ENCODE data around the gene MYLK2. TPM values are rescaled to one million over a fixed set of nuclear protein-coding genes. Genes with fewer than 3 reads are reported as not detected.

Gene MYLK2
- total and polyA plus RNA-seq, 8 donors: 1.8 to 10.8 (median 4.3) TPM

GRCh38 chr20:31797364-31797763, 21.8 kb upstream of the MYLK2 start:
- Histone ChIP-seq H3K9me3 (no peaks in the 10 kb centered on the region), H3K27ac (no peak overlapping the region), H3K4me1 (no peaks in the 10 kb centered on the region), H3K27me3 (no peaks in the 10 kb centered on the region), H3K36me3 (no peaks in the 10 kb centered on the region), H3K4me3 (no peak overlapping the region)
- WGBS, 2 donors: 94 to 95% methylated on average over 3 of the region's 3 CpGs
- DNase-seq (no peak), FAIRE-seq (no peak), ATAC-seq (no peak)
- no peak for TF ChIP-seq CTCF (IDR thresholded peaks at IDR 0.05)
- intact Hi-C loops (cut with DNase I): no loop called here

GRCh38 chr20:31801508-31801907, 17.6 kb upstream of the MYLK2 start:
- ATAC-seq (no peak), FAIRE-seq (no peak), DNase-seq (no peak)
- no peaks in the 10 kb centered on the region for H3K36me3 ChIP-seq
- H3K4me3 ChIP-seq: no peak overlapping the region
- H3K27me3 ChIP-seq: no peaks in the 10 kb centered on the region
- H3K27ac ChIP-seq: no peak overlapping the region
- TF ChIP-seq CTCF (IDR thresholded peaks at IDR 0.05): no peak
- WGBS, 2 donors: 74 to 79% methylated on average over 7 of the region's 7 CpGs
- intact Hi-C loops (cut with DNase I): no loop called here
- no peaks in the 10 kb centered on the region for H3K9me3 ChIP-seq
- no peaks in the 10 kb centered on the region for H3K4me1 ChIP-seq

GRCh38 chr20:31803552-31804291, 15.4 kb upstream of the MYLK2 start:
- WGBS, 2 donors: 87 to 97% methylated on average over 7 of the region's 7 CpGs
- H3K9me3 ChIP-seq: no peaks in the 10 kb centered on the region

GRCh38 chr20:31806564-31807355, 12.4 kb upstream of the MYLK2 start:
- no peak for TF ChIP-seq CTCF (IDR thresholded peaks at IDR 0.05)
- Histone ChIP-seq H3K27me3 (no peaks in the 10 kb centered on the region), H3K36me3 (no peaks in the 10 kb centered on the region), H3K27ac (no peak overlapping the region), H3K9me3 (no peaks in the 10 kb centered on the region), H3K4me1 (no peaks in the 10 kb centered on the region), H3K4me3 (no peak overlapping the region)
- WGBS, 2 donors: 78 to 82% methylated on average over 8 of the region's 8 CpGs
- ATAC-seq (peak in 2 of 4 donors; percentile 39 to 40), FAIRE-seq (no peak), DNase-seq (no peak)
- intact Hi-C loops (cut with DNase I): no loop called here

More at GRCh38 chr20:31803552-31804291, 15.4 kb upstream of the MYLK2 start:
- H3K4me1 ChIP-seq: no peaks in the 10 kb centered on the region
- no peak overlapping the region for H3K4me3 ChIP-seq
- no peak overlapping the region for H3K27ac ChIP-seq
- intact Hi-C loops (cut with DNase I): no loop called here
- ATAC-seq (no peak), FAIRE-seq (no peak), DNase-seq (no peak)
- H3K36me3 ChIP-seq: no peaks in the 10 kb centered on the region
- no peak for TF ChIP-seq CTCF (IDR thresholded peaks at IDR 0.05)
- H3K27me3 ChIP-seq: no peaks in the 10 kb centered on the region

- H3K36me3 ChIP-seq: no peaks in the 10 kb centered on the region
- WGBS, 2 donors: 90 to 95% methylated on average over 3 of the region's 3 CpGs
- no peak overlapping the region for H3K4me3 ChIP-seq
- FAIRE-seq: no peak
- DNase-seq: no peak
- ATAC-seq: no peak
- H3K9me3 ChIP-seq: no peaks in the 10 kb centered on the region
- H3K4me1 ChIP-seq: peaks cover 0 to 9% (median 9%) of the 10 kb centered on the region in 3 donors
- no peak for TF ChIP-seq CTCF (IDR thresholded peaks at IDR 0.05)
- no peak overlapping the region for H3K27ac ChIP-seq
- intact Hi-C loops (cut with DNase I): no loop called here
- no peaks in the 10 kb centered on the region for H3K27me3 ChIP-seq
Measured at GRCh38 chr20:31808481-31808880, 10.7 kb upstream of the MYLK2 start.
